ENCODE results near the gene ANK3. TPM values are rescaled to one million over a fixed set of nuclear protein-coding genes. Genes with fewer than 3 reads are reported as not detected.
A peak's percentile ranks its signal among the peaks of the same experiment; 100 is the strongest.

ANK3 gene
- total RNA-seq, 1 experiment from 2014 or later: 9.6 TPM

GRCh38 chr10:60000747-60001146, 388.9 kb downstream of the ANK3 start:
- no peak for DNase-seq (ENCODE audit: low spot score)
- in situ Hi-C loops (cut with HindIII; ENCODE audit: low sequenced_read_pairs): no loop called here

- in situ Hi-C loops (cut with HindIII; ENCODE audit: low sequenced_read_pairs): no loop called here
- DNase-seq (ENCODE audit: low spot score): no peak
Measured at GRCh38 chr10:59997827-59998525, 391.7 kb downstream of the ANK3 start.

- in situ Hi-C loops (cut with HindIII; ENCODE audit: low sequenced_read_pairs): no loop called here
- no peak for DNase-seq (ENCODE audit: low spot score)
Measured at GRCh38 chr10:59995862-59996261, 393.8 kb downstream of the ANK3 start.

- no peak for DNase-seq (ENCODE audit: low spot score)
Measured at GRCh38 chr10:59993931-59994330, 395.7 kb downstream of the ANK3 start.

GRCh38 chr10:59991661-59992060, 398.0 kb downstream of the ANK3 start:
- peak; percentile 27 for DNase-seq (ENCODE audit: low spot score)
- in situ Hi-C loops (cut with HindIII; ENCODE audit: low sequenced_read_pairs): no loop called here

More at GRCh38 chr10:59993931-59994330, 395.7 kb downstream of the ANK3 start:
- in situ Hi-C loops (cut with HindIII; ENCODE audit: low sequenced_read_pairs): no loop called here

GRCh38 chr10:59991117-59991516, 398.6 kb downstream of the ANK3 start:
- in situ Hi-C loops (cut with HindIII; ENCODE audit: low sequenced_read_pairs): no loop called here

GRCh38 chr10:59985639-59986038, 404.0 kb downstream of the ANK3 start:
- in situ Hi-C loops (cut with HindIII; ENCODE audit: low sequenced_read_pairs): no loop called here
- DNase-seq (ENCODE audit: low spot score): no peak

More at GRCh38 chr10:59991117-59991516, 398.6 kb downstream of the ANK3 start:
- DNase-seq (ENCODE audit: low spot score): no peak

GRCh38 chr10:59984415-59984814, 405.3 kb downstream of the ANK3 start:
- no peak for DNase-seq (ENCODE audit: low spot score)
- in situ Hi-C loops (cut with HindIII; ENCODE audit: low sequenced_read_pairs): no loop called here

GRCh38 chr10:59980356-59980755, 409.3 kb downstream of the ANK3 start:
- in situ Hi-C loops (cut with HindIII; ENCODE audit: low sequenced_read_pairs): no loop called here
- no peak for DNase-seq (ENCODE audit: low spot score)

- no peak for DNase-seq (ENCODE audit: low spot score)
- in situ Hi-C loops (cut with HindIII; ENCODE audit: low sequenced_read_pairs): no loop called here
Measured at GRCh38 chr10:59977486-59977885, 412.2 kb downstream of the ANK3 start.

- in situ Hi-C loops (cut with HindIII; ENCODE audit: low sequenced_read_pairs): no loop called here
- no peak for DNase-seq (ENCODE audit: low spot score)
Measured at GRCh38 chr10:59976909-59977308, 412.8 kb downstream of the ANK3 start.

Measured in G401 (cell line).